NCI-H1436 treated with DMSO at 0.1 percent for 48 hours (cell line): ENCODE data around the gene ARHGAP10.

Experiments used
- DNase-seq: peaks from one replicate; lab custom pipeline; 2025; lab: John Stamatoyannopoulos, UW

The ARHGAP10 gene

GRCh38 chr4:147825451-147826287 lies 93.8 kb downstream of the ARHGAP10 start:
- no peak for DNase-seq

- no peak for DNase-seq
Observed at GRCh38 chr4:147826288-147826646, 94.4 kb downstream of the ARHGAP10 start.

GRCh38 chr4:147828331-147828905 lies 96.5 kb downstream of the ARHGAP10 start:
- no peak for DNase-seq

DNA sequence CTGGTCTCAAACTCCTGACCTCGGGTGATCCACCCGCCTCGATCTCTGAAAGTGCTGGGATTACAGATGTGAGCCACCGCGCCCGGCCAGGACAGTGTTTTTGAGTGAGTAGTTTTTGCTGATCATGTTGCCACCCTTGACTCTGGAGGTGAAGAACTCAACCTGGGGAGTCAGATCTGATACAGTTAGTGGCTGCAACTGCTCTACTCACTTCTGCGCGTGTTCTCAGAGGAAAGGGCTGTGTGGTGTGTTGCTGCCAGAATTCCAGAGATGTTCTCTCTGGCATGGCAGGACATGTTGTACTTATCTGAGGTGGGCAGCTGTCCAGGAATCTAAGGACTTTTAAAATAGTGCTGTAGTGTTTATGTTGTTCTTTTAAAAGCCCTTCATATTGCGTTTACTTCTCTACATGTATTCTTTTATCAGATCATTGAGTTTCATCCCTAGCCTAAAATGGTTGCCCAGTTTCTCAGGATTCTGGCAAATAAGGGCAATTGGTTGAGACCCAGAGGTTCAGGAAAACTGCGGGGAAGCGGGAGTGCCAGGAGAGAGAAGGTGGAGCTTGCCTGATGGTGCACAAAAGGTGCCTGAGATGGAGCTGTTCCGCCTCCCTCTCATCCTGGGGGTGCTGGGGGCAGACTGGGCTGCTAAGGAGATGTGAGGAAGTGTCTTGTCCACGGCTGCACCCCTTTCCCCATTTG lies 97.7 kb downstream of the ARHGAP10 start:
- no peak for DNase-seq

DNA sequence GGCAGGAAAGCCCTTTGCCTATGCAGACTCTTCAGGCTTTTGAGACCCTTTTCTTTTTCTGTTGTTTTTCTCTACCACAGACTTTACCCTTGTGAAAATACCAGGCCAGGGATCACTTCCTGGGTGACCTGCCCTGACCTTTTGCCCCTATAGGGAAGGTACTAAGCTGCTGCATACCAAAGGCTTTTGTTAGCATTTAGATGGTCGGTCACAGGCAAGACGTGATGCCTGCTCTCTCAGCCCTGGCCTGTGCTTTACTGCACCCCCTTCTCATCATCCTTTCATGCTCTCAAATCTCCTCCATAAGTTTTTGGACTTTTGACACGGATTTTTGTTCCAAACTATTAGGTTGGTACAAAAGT lies 98.2 kb downstream of the ARHGAP10 start:
- no peak for DNase-seq

- no peak for DNase-seq
Observed at GRCh38 chr4:147830987-147831386, 99.1 kb downstream of the ARHGAP10 start.

- no peak for DNase-seq
Observed at GRCh38 chr4:147831551-147832171, 99.8 kb downstream of the ARHGAP10 start.

GRCh38 chr4:147833254-147833653 lies 101.4 kb downstream of the ARHGAP10 start:
- no peak for DNase-seq

DNA sequence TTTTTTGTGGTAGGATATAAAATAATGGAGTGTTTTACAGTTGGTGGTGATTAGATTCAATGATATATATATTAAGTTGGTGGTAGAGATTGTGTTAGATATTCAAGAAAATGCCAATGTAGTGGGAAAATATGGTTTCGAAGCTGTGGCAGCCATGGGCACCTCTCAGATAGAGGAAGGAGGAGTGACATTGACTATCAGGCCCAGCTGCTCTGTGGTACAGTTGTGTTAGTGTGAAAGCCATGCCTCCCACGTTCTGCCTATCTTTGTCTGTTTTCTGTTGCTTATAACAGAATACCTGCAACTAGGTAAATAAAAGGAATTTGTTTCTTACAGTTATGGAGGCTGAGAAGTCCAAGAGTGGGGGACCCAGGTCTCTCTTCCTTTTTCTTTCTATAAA lies 101.9 kb downstream of the ARHGAP10 start:
- DNase-seq: no peak

- DNase-seq: no peak
Observed at GRCh38 chr4:147834480-147834879, 102.6 kb downstream of the ARHGAP10 start.

DNA sequence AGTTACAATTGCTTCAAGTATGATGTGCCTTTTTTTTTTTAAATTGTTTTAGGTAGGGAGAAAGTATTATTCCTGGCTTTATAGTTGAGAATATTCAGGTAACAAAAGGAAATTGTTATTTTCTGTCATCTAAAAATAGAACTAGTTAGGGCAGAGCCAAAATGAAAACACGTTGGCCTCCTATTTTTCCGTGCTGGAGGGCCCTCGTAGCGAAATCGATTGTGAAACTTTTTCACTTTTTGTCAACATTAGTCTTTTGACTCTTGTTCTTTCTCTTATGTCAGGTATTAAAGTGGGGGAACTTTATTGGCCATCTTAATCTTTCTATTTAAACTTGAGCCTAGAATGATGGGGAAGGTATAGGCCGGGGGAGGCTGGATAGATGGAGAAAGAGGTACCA lies 104.9 kb downstream of the ARHGAP10 start:
- DNase-seq: no peak

DNA sequence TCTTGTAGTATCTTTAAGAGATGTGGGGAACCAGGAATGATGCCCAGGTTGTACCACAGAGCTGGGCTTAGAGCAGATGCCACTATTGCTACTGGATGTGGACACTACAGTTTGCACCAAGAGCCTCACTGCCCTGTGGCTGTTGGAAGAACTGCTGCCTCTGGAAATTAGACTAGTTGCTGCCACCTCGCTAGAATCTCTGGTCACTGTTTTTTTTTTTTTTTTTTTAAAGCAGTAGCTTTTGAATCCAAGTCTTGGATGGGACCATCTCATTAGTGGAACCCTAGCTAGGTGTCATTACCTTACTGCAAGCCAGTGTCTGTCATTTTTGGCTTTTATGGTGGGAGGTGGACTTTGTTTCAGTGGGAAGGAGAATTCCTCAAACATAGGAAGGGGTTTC lies 105.5 kb downstream of the ARHGAP10 start:
- no peak for DNase-seq

- DNase-seq: no peak
Observed at GRCh38 chr4:147837854-147838253, 106.0 kb downstream of the ARHGAP10 start.

DNA sequence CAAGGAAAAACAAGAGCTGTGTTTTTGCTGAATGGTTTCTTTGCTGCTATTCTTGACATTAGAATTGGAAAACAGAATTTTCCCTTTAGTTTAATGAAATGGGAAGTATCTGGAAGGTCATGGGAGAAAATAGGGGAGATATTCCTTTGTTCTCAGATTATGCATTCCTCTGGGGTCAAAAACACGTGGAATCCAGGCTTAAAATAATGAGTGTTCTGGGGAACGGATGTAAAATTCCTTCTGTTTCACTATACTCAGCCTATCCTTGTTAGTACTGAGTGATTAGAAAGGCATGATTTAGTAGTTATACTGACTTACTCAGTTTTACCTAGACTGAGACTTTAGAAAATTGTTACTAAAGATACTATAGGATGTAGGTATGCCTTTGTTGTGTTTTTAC lies 107.3 kb downstream of the ARHGAP10 start:
- DNase-seq: no peak

GRCh38 chr4:147839663-147840062 lies 107.8 kb downstream of the ARHGAP10 start:
- DNase-seq: no peak

DNA sequence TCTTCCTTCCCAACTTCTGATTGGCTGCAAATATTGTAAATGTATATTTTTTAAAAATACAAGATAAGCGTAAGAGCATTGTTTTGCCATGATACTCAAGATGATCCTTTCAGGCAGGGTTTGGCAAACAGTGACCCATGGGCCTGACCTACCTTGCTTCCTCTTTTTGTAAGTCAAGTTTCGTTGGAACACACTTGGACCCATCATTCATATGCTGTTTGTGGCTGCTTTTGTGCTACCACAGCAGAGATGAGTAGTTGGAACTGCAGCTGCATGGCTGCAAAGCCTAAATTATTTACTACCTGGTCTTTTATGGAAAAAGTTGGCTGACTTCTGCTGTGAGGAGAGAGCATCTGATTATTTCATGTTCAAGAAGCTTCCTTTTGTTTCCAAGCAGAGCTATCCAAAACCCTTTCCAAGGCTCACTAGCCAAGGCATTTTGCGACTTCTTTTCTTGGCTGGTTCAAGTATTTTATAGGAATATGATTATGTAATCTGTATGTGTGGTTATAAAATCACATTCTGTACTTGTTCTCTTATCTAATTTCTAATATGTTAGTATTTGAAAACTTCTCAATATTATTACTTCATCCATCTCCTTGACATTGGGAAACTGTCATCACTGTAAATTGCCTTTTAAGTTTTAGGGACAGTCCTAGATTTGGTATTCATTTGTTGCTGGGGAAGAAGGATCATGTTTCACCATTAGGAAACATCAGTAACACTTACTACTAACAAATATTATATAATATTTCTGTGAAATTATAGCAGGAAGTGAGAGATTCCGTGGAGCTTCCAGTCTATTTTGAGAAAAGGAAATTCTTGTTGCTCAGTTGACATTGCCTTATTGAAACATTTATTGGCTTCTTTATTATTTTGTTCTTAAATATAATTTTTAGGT lies 109.2 kb downstream of the ARHGAP10 start:
- no peak for DNase-seq

DNA sequence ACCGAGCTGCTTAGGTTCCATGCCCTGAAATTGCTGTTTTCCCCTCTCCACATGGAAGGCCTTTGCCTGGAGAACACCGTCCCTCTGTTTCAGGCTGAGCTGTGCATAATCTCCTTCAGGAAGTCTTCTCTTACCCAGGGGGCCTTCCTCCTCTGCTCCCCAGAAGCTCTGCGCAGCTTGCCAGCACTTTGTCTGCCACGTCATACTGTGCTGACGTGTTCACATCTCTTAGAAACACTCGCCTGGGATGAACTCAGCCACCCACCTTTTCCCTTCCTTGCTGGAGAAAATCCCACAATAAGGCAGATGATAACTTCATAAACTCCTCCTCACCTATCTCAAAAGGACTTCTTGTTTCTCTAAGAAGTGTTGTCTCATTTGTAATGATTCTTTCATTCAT lies 110.7 kb downstream of the ARHGAP10 start:
- no peak for DNase-seq

DNA sequence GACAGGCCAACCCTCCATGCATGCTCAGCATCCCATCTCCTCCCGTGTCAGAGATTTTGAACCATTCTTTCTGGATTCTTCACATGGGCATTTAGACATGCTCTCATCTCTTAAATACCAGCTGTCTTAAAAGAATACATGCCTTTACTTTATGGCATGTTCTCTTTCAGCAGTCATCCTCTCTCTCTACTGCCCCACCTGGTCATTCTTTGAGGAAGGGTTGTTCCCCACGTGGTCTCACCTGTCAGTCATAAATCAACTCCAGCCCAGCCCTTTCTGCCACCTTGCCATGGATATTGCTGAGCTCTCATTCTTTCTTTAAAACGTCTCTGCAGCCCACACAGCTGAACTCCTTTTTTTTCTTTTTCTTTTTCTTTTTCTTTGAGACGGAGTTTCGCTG lies 111.3 kb downstream of the ARHGAP10 start:
- no peak for DNase-seq

GRCh38 chr4:147844781-147845180 lies 112.9 kb downstream of the ARHGAP10 start:
- no peak for DNase-seq

- no peak for DNase-seq
Observed at GRCh38 chr4:147846318-147847155, 114.6 kb downstream of the ARHGAP10 start.
